ENCODE measurements around the gene ZER1.

Gene ZER1

DNA sequence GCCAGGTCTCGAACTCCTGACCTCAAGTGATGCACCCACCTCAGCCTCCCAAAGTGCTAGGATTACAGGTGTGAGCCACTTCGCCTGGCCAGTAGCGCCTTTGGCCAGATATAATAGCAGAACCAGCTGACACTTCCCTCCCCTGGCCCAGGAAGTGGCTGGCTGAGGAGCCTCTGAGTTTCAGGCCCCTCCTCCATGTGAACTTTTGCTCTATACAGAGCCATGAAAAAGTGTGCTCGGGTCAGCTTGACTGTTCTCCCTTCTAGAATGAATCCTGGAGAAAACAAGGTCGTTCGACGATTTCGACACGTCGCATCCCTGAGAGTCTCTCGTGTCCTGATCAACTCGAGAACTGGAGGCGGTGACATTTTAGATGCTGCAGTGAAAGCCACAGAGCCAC is 39.2 kb downstream of the ZER1 start:
- no peak for DNase-seq

DNA sequence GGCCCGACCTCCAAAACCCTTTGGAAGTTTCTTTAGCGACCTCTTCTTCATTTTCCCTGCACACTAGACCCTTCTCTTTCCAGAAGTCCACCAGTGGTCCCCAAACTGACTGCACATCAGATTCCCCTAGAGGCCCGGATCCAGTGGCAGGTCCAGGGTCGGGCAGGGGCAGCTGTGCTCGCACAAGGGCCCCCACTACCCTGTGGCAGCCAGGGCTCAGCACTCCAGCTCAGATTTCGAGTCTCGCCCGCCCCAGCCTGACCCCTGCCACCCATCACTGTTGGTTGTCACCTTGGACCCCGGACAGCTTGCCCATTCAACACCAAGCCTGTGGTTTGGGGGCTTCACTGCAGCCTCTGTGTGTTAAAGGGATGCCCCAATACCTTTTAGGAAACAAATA is 40.0 kb downstream of the ZER1 start:
- no peak for DNase-seq

GRCh38 chr9:128731093-128731492 is 40.6 kb downstream of the ZER1 start:
- DNase-seq: no peak

DNA sequence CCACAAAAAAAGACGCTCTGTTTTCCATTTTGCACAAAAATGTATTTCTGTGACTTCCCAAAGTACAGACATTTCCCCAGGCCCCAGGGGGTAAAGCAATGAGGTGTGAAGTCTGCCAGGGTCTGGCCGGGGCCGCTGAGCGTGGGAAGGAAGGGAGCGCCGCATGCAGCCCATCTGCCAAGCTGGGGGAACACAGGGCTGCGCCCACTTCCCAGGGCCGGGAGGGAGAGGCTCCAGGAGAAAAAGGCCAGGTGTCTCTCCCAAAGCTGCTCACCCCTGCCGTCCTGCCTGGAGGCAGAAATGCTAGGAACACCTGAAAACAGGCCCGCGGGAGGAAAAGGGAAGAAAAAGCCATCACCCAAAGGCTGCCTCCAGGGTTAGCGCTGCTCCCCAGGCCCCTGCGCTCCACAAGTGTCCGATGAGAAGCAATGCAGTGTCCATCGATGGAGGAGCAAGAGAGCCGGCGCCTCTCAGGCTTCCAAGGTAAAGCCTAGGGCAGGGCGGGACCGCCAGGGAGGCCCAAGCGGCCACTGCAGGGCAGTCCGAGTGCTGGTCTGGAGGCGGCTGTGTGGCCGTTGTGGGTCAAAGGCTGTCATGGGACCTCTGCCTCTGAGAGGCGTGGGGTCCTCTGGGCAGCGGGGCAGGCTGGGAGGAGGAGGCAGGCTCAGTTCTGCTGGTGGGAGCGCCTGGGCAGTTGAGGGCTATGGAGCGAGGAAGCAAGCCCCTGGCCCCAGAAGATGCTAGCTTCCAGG is 41.8 kb downstream of the ZER1 start:
- DNase-seq: no peak

- no peak for DNase-seq
These were observed 42.4 kb downstream of the ZER1 start for GRCh38 chr9:128729302-128729701.

DNA sequence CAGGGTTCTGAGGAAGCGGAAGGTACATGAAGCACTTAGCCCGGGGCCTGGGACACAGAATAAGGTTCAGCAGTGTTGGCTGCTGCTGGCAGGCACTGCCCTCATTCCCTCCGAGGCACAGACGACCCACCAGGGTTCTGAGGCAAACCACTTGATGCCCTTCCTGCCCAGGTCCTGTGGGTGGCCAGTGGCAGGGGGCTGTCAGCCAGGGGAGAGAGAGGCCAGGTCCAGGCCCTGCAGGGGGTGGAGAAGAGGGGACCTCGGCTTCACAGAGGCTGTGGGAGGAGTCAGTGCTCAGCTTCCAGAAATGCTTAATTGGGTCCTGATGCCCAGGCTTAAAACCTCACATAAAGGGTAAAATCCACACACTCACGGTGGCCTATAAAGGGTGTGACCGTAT is 43.4 kb downstream of the ZER1 start:
- DNase-seq: no peak

GRCh38 chr9:128727640-128728248 is 44.0 kb downstream of the ZER1 start:
- DNase-seq: no peak

DNA sequence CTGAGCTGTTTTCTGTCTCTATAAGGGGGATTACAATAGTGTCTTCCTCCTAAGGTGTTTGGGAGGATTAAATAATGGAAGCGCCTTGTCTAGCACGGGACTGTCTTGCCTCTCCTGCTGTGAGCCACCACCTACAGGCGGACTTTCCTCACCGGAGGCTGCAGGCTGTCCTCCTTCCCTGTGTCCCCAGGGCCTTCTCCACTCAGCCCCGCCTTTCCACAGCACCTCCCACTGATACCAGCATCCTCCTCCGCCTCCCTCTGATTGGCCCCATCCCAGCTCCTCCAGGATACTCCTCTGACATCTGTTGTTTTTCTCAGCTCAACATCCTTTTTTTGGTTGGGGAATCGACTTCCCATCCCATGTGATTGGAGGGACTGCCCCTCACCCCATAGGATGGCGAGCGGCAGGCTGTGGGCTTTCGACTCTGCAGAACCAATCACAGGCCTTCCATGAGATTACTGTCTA is 46.9 kb downstream of the ZER1 start:
- DNase-seq: no peak

DNA sequence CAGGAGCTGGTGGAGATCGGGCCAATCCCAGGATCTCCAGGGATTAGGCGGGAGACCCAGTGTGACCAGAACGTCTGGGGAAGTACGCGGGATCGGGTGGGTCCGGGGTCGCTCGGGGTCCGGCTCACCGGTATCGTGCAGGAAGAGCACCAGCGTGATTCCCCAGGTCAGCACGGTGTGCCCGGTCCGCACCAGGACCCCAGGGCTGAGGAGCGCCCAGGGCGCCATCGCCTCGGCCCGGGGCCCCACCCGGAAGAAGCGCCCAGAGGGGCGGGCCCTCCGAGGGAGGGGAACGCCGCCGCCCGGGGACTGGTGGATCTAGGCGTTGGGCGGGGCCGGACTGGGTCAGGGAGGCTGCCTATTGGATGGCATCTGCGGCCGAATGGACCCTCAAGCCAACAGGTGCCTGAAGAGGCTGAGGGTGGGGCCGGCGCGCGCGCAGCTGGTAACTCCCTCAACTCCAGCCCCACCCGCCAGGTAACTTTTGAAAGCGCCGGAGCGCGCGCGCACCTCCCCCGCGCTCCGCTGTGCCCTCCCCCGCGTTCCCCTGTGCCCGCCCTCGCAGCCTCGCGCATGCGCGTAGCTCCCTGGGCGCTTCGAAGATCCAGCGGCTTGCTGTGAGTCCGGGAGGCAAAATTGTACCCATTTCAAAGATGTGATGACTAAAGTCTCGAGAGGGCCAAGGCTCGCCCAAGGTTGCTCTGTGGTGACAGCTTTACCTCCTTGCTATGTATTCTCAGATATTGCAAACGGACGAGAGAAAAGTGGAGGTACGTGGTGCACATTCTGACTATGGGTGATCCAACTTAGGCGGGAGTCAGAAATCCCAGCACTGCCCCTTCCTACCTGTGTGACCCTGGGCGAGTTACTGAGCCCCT is 47.6 kb downstream of the ZER1 start, which contains the start of gene ZDHHC12:
Gene ZDHHC12, minus strand, starts transcription at position 262 of the 878 bp plus-strand sequence. Its CDS starts 34 bp downstream, at position 228.
- peak; percentile 92 for DNase-seq

GRCh38 chr9:128723352-128723865 is 48.3 kb downstream of the ZER1 start:
- DNase-seq: no peak

- no peak for DNase-seq
These were observed 49.1 kb downstream of the ZER1 start for GRCh38 chr9:128722380-128723351.

- DNase-seq: no peak
These were observed 50.2 kb downstream of the ZER1 start for GRCh38 chr9:128721487-128722010.

GRCh38 chr9:128720841-128721486 is 50.8 kb downstream of the ZER1 start:
- no peak for DNase-seq

DNA sequence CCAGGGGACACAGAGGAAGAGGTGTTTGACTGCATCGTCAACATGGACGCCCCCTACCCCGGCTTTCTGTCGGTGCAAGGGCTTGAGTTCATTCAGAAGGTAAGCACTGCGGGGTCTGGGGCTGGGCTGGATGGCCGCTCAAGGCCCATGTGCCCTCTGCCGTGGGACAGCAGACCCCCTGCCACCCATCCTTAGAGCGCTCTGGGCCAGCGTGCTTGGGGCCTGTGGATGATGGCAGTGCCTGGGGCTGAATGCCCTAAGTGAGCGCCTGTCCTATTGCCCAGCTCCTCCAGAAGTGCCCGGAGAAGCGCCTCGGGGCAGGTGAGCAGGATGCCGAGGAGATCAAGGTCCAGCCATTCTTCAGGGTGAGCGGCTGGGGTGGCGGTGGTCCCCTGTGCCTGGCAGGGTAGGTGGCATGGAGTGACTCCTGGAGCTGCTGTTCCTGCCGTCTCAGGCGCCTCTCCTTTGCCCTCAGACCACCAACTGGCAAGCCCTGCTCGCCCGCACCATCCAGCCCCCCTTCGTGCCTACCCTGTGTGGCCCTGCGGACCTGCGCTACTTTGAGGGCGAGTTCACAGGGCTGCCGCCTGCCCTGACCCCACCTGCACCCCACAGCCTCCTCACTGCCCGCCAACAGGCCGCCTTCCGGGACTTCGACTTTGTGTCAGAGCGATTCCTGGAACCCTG is 51.7 kb downstream of the ZER1 start:
- DNase-seq: no peak

- no peak for DNase-seq
These were observed 53.3 kb downstream of the ZER1 start for GRCh38 chr9:128718475-128718874.

GRCh38 chr9:128718047-128718446 is 53.7 kb downstream of the ZER1 start:
- no peak for DNase-seq

- DNase-seq: no peak
These were observed 55.0 kb downstream of the ZER1 start for GRCh38 chr9:128716581-128717254.

DNA sequence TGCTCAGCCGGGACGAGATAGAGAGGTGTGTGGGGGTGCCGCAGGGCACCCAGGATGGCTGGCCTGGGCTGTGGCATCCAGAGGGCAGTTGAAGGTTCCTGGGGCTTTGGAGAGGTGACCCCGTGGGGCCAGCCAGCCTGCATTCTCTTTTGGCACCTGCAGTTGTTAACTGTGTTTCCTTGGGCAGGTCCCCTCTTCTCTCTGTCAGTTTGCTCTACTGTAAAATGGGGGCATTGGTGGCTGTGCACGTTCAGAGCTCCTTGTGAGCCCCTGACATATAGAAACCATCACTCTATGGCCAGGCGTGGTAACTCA is 56.3 kb downstream of the ZER1 start:
- no peak for DNase-seq

DNA sequence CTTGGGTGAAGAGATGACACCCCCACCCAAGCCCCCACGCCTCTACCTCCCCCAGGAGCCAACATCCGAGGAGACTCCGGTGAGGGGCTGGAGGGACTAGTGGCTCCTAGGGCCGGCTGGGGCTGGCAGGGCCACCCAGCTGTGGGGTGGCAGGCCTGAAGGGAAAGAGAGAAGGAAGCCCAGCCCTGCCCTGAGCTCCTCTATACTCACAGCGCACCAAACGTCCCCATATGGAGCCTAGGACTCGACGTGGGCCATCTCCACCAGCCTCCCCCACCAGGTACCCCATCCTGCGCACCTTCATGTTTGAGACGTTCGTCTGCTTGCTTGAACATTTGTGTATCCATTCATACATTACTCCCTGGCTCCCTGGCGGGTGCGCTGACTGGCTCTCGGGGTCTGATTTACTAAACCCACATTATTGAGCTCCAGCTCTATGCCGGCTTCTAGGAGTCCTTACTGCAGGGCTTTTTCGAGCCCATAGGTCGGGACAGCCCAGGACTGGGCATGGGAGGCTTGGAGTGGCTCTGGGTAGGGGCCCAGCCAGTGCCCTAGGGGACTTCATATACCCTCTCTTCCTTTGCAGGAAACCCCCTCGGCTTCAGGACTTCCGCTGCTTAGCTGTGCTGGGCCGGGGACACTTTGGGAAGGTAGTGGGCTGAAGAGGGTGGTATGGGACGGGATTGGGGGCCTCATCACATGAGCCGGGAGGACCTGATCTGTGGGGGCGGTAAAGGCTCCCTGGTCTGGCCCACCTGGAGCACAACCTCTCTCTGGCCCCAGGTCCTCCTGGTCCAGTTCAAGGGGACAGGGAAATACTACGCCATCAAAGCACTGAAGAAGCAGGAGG is 56.9 kb downstream of the ZER1 start:
- no peak for DNase-seq
